Thoracic aorta (tissue), 2 donors: Measurements from ENCODE around the gene NAA38. TPM values are rescaled to one million over a fixed set of nuclear protein-coding genes. Genes with fewer than 3 reads are reported as not detected.

Experiments
- ATAC-seq: fragments of 150-250 bp; one replicate; pipeline ENCODE4 v1.8.0; 2017; ENCODE audit warnings: low read depth; ENCODE audit not compliant: insufficient number of reproducible peaks, low FRiP score
- DNase-seq: peaks from one replicate; pipeline ENCODE4 v3.0.0-alpha.2; 2020; ENCODE audit warnings: low spot score
- H3K27ac ChIP-seq, 2 donors: fragments of 200-600 bp; sonication (generic); 1 replicate in 1 of 2; 2 replicates in 1 of 2; pipeline ENCODE4 v1.5.1; 2016; ENCODE audit warnings: mild to moderate bottlenecking in 2 of 2, moderate library complexity in 2 of 2
- H3K27me3 ChIP-seq: fragments of 200-600 bp; sonication (generic); replicated peaks from 2 replicates; pipeline ENCODE4 v1.6.0; 2016; ENCODE audit warnings: mild to moderate bottlenecking; ENCODE audit not compliant: insufficient read depth
- H3K36me3 ChIP-seq: fragments of 200-600 bp; sonication (generic); one replicate; pipeline ENCODE4 v1.5.1; 2016
- H3K4me1 ChIP-seq, 2 donors: fragments of 200-600 bp; sonication (generic); 1 replicate in 1 of 2; 2 replicates in 1 of 2; pipeline versions ENCODE4 v1.5.1 to v1.6.0; 2016; ENCODE audit warnings: low read depth in 2 of 2, mild to moderate bottlenecking in 1 of 2; ENCODE audit not compliant: control insufficient read depth in 1 of 2
- H3K4me3 ChIP-seq: fragments of 200-600 bp; sonication (generic); 2 replicates; pipeline ENCODE4 v1.5.1; 2016; ENCODE audit warnings: mild to moderate bottlenecking
- H3K9me3 ChIP-seq: fragments of 200-600 bp; sonication (generic); 2 replicates; pipeline ENCODE4 v1.5.1; 2016
- total RNA-seq, 2 donors: library from RNA; depleted of rRNA; stranded (reverse); fragments of >200 nt; gene quantifications; one replicate each; pipeline versions ENCODE4 v1.1.0 to v1.2.3, GENCODE V29; 2016
- TF ChIP-seq, protein P1 (sequence below): fragments of 200-600 bp; sonication (generic); IDR thresholded peaks from one replicate; pipeline ENCODE4 v1.5.1; 2019; ENCODE audit warnings: antibody characterized with exemption

Gene NAA38
- total RNA-seq, 2 donors from 2014 or later, result 49.5 to 62.7 TPM

DNA sequence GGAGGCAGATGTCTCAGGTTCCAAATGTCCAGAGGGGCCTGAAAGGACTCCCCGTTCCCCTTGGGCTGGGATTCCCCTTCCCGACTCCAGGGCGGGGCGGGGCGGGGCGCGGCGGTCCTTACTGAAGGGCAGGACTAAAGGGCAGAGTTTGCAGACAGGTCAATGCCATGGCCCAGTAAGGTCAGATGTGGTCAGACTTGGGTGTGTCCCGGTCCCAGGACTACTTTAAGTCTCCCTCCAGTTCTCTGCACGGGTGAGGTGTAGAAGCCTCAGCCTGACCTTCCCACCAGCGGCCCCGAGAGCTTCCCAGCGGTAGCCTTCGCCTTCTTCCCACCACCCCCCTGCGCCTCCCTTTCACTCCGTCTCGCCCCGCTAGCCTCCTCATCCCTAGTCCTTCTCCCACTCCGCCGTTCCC, 22.8 kb downstream of the NAA38 start:
- peak overlapping the region; percentile 95 for H3K27ac ChIP-seq
- H3K27me3 ChIP-seq, result no peaks in the 10 kb centered on the region
- TF ChIP-seq, protein P1, sequence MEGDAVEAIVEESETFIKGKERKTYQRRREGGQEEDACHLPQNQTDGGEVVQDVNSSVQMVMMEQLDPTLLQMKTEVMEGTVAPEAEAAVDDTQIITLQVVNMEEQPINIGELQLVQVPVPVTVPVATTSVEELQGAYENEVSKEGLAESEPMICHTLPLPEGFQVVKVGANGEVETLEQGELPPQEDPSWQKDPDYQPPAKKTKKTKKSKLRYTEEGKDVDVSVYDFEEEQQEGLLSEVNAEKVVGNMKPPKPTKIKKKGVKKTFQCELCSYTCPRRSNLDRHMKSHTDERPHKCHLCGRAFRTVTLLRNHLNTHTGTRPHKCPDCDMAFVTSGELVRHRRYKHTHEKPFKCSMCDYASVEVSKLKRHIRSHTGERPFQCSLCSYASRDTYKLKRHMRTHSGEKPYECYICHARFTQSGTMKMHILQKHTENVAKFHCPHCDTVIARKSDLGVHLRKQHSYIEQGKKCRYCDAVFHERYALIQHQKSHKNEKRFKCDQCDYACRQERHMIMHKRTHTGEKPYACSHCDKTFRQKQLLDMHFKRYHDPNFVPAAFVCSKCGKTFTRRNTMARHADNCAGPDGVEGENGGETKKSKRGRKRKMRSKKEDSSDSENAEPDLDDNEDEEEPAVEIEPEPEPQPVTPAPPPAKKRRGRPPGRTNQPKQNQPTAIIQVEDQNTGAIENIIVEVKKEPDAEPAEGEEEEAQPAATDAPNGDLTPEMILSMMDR, result no peak
- H3K4me1 ChIP-seq, result peaks cover 17 to 24% of the 10 kb centered on the region in 2 donors
- no peaks in the 10 kb centered on the region for H3K9me3 ChIP-seq
- ATAC-seq (peak; percentile 8), DNase-seq (no peak)
- no peaks in the 10 kb centered on the region for H3K36me3 ChIP-seq
- peak overlapping the region; percentile 80 for H3K4me3 ChIP-seq

DNA sequence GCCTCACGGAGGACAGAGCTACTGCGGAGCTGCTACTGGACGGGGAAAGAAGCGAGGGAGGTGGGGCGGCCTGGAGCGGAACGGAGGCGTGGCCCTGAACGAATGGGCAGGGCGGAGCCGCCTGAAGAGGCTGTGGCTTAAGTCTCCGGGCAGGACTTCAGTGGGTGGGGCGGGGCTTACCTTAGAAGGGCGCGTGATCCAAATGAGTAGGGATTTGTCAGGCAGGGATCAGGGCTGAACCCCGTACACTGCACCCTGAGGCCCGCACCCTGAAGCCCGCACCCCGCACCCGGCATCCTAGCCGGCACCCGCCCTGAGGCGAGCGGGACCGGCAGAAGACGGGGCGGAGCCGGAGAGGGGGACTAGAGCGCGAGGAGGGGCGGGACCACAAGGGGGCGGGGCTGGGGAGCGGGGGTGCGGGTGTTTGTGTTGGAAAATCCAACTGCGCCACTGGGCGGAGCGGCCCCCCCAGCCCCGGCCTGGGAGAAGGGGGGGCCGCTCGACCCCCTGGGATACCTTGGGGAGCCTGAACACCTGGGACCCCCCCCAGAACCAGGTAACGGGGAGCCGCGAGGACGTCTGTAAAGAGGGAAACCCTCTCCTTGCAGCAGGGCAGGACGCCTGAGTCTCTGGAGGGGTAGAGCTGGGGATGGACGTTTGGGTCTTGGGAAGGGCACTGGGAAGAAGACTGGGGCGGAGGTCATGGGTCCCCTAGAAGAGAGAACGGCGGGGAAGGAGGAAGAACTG, 23.4 kb downstream of the NAA38 start, which contains the start of gene KDM6B:
KDM6B (plus strand) TSS at position 423 of the 747 bp plus-strand sequence. CDS start 11,338 bp downstream, outside the sequence.
- ATAC-seq (peak; percentile 54), DNase-seq (peak; percentile 88)
- Histone ChIP-seq H3K4me1 (peaks cover 17 to 24% of the 10 kb centered on the region in 2 donors), H3K27me3 (no peaks in the 10 kb centered on the region), H3K4me3 (peak within 1 kb of the TSS; percentile 80), H3K36me3 (no peaks in the 10 kb centered on the region), H3K9me3 (no peaks in the 10 kb centered on the region), H3K27ac (peak within 1 kb of the TSS; percentile 95)
- TF ChIP-seq, protein P1, result no peak

DNA sequence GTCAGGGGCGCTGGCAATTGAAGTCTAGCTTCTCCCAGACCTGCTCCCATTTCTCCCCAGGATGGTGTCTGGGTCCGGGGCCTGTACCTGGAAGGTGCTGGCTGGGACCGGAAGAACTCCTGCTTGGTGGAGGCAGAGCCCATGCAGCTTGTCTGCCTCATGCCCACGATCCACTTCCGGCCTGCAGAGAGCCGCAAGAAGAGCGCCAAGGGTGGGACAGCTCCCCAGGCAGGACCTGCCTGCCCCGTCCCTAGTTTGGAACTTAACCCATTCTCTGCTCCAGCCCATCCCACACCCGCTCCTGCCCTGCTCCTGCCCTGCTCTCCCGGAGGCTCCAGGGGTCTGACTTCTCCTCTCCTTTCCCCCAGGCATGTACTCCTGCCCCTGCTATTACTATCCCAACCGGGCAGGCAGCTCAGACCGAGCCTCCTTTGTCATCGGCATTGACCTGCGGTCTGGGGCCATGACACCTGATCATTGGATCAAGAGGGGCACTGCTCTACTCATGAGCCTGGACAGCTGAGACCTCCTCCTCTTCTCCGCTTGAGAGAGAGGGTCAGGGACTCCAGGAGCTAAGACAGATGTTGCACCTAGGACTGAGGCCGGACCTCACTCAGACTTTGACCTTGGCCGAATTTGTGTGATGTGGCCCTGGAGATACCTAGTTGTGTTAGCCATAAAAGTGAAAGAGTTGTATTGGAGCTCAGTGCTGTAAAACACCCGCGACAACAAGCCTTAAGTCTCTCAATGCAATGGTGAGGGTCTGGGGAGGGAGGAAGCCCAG, 24.2 kb downstream of the NAA38 start:
- ATAC-seq, result no peak
- H3K9me3 ChIP-seq, result no peaks in the 10 kb centered on the region
- peak overlapping the region; percentile 80 for H3K4me3 ChIP-seq
- no peak for DNase-seq
- H3K36me3 ChIP-seq, result no peaks in the 10 kb centered on the region
- H3K27ac ChIP-seq, result peak overlapping the region in 1 of 2 donors; percentile 95
- H3K27me3 ChIP-seq, result no peaks in the 10 kb centered on the region
- TF ChIP-seq, protein P1, result no peak
- H3K4me1 ChIP-seq, result peaks cover 17 to 19% of the 10 kb centered on the region in 2 donors

DNA sequence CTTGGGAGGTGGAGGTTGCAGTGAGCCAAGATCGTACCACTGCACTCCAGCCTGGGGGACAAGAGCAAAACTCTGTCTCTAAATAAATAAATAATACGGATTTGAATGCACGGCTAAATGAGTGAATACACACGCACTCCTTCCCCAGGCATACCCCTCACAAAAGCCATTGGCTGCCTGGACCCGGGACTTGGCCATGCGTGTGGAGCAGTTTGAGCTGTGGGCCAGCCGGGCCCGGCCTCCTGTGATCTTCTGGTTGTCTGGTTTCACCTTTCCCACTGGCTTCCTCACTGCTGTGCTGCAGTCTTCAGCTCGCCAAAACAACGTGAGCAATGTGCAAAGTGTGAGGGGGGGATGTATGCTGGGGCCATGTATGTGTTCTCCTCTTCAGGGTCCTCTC, 24.9 kb downstream of the NAA38 start:
- H3K27me3 ChIP-seq, result no peaks in the 10 kb centered on the region
- H3K9me3 ChIP-seq, result no peaks in the 10 kb centered on the region
- H3K4me1 ChIP-seq, result peaks cover 12 to 14% of the 10 kb centered on the region in 2 donors
- TF ChIP-seq, protein P1, result no peak
- H3K4me3 ChIP-seq, result no peak overlapping the region
- no peaks in the 10 kb centered on the region for H3K36me3 ChIP-seq
- no peak for ATAC-seq
- H3K27ac ChIP-seq, result no peak overlapping the region
- DNase-seq, result no peak

DNA sequence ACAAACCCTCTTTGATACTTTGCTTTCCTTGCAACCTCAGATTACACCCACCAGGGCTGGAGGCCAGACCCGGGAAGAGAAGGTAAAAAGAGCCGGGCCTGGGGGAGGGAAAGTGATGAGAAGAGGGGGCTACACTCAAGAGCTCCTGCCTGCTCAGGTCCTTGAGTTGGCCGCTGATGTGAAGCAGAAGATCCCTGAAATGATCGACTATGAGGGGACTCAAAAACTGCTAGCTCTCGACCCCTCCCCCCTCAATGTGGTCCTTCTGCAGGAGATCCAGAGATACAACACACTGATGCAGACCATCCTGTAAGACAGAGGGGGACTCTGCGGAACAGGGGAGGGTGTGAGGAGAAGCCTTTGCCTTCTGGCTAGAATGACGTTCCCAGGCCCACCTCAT, 26.1 kb downstream of the NAA38 start:
- ATAC-seq, result no peak
- Histone ChIP-seq H3K36me3 (no peaks in the 10 kb centered on the region), H3K4me3 (no peak overlapping the region), H3K27ac (no peak overlapping the region), H3K27me3 (no peaks in the 10 kb centered on the region), H3K9me3 (no peaks in the 10 kb centered on the region), H3K4me1 (peaks cover under 1 to 2% of the 10 kb centered on the region in 2 donors)
- TF ChIP-seq, protein P1, result no peak
- no peak for DNase-seq
